Astrocyte of the cerebellum (primary cell): ENCODE measurements around the gene IQCK.

ENCODE experiments used
- DNase-seq: peaks from one replicate; pipeline ENCODE4 v3.0.0-alpha.2; 2011; ENCODE audit warnings: low read depth
- H3K4me3 ChIP-seq: 2 replicates; pipeline ENCODE4 v1.5.1; 2011; ENCODE audit warnings: mild to moderate bottlenecking, low read depth, low read length, moderate library complexity
- in situ Hi-C: cut with HindIII; loops from 2 replicates; pipeline ENCODE4 v1.10.0; 2017; ENCODE audit warnings: low sequenced_read_pairs
- TF ChIP-seq, protein P1 (sequence below): IDR thresholded peaks from 2 replicates; pipeline ENCODE4 v1.5.1; 2012; ENCODE audit warnings: low read length, low read depth, moderate library complexity, mild to moderate bottlenecking; ENCODE audit errors: missing control alignments

The IQCK gene

DNA sequence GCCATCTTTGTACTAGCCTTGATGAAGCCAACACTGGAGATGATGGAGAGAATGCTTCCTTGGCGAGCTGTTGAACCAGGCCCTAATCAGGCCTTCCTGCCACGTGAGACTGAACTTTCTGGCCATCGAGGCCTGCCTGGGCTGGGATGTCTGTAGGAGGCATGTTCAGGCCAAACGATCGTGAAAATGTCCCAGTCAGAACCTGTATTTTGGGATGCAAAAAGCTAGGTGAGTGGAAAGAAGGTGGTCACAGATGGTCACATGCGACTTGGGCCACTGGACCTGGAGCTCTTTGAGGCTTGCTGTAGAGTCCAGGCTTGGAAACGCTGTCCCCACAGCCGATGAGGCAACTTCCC is 12.9 kb upstream of the IQCK start:
- no peak overlapping the region for H3K4me3 ChIP-seq
- TF ChIP-seq, protein P1, sequence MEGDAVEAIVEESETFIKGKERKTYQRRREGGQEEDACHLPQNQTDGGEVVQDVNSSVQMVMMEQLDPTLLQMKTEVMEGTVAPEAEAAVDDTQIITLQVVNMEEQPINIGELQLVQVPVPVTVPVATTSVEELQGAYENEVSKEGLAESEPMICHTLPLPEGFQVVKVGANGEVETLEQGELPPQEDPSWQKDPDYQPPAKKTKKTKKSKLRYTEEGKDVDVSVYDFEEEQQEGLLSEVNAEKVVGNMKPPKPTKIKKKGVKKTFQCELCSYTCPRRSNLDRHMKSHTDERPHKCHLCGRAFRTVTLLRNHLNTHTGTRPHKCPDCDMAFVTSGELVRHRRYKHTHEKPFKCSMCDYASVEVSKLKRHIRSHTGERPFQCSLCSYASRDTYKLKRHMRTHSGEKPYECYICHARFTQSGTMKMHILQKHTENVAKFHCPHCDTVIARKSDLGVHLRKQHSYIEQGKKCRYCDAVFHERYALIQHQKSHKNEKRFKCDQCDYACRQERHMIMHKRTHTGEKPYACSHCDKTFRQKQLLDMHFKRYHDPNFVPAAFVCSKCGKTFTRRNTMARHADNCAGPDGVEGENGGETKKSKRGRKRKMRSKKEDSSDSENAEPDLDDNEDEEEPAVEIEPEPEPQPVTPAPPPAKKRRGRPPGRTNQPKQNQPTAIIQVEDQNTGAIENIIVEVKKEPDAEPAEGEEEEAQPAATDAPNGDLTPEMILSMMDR = no peak
- DNase-seq = no peak
- in situ Hi-C loops = no loop called here

DNA sequence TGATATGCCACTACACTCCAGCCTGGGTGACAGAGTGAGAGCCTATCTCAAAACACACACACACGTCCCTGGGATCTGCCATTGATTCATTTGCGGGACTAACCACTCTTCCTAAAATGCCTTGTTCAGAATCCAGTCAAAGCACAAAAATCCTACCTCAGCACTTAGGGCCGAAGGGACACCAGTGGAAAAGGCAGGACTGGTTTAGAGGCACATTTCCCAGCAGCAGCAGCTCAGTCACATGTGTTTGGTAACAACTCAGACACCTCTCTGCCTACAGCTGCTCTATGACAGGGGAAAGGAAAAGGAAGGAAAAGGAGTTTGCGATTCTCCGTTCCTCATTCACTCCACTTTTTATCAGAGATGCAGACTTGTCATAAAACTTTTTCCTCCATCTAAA is 12.2 kb upstream of the IQCK start:
- no peak overlapping the region for H3K4me3 ChIP-seq
- TF ChIP-seq, protein P1 = no peak
- in situ Hi-C loops = no loop called here
- no peak for DNase-seq

DNA sequence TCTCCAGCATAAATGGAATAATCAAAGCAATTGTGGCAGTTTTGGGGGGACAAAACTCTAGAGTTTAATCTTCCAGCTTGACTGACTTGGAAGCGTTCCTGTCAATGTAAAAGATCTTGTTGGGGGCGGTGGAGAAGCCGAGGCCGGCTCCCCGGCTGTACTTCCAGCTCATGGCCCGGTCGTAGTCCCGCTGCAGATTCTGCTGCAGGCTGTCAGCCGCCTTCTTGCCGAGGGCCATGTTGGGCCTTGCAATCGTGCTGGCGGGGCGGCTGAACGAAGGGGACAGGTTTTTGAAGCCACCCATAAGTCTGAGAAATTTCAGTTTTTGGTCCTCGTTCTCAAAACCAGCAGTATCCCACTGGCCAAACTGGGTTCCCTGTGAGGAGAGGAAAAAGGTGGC is 11.2 kb upstream of the IQCK start:
- DNase-seq = no peak
- H3K4me3 ChIP-seq = no peak overlapping the region
- in situ Hi-C loops = no loop called here
- TF ChIP-seq, protein P1 = no peak

DNA sequence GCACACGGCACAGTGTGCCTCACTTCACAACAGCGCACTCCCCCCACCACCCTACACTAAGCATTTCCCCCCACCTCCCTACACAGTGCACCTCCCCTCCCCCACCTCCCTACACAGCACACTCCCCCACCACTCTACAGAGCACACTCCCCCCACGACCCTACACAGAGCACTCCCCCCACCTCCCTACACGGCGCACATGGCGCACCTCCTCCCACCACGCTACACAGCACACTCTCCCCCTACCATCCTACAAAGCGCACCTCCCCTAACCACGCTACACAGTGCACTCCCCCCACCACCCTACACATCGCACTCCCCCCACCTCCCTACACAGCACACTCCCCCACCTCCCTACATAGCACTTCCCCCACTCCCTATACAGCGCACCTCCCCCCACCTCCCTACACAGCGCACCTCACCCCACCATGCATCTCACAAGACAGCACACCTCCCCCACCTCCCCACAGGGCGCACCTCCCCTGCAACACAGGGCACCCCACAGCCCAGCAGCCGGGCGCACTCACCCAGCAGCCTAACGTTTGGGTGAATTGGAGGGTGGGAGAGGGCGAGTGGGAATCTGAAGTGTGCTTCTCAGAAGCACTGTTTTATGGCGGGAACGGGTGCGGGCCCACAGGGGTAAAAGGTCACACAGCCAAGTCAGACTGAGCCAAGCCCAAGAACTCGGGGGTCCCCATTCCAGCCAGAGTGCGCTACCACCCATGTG is 10.3 kb upstream of the IQCK start:
- H3K4me3 ChIP-seq = no peak overlapping the region
- TF ChIP-seq, protein P1 = no peak
- DNase-seq = no peak
- in situ Hi-C loops = no loop called here

DNA sequence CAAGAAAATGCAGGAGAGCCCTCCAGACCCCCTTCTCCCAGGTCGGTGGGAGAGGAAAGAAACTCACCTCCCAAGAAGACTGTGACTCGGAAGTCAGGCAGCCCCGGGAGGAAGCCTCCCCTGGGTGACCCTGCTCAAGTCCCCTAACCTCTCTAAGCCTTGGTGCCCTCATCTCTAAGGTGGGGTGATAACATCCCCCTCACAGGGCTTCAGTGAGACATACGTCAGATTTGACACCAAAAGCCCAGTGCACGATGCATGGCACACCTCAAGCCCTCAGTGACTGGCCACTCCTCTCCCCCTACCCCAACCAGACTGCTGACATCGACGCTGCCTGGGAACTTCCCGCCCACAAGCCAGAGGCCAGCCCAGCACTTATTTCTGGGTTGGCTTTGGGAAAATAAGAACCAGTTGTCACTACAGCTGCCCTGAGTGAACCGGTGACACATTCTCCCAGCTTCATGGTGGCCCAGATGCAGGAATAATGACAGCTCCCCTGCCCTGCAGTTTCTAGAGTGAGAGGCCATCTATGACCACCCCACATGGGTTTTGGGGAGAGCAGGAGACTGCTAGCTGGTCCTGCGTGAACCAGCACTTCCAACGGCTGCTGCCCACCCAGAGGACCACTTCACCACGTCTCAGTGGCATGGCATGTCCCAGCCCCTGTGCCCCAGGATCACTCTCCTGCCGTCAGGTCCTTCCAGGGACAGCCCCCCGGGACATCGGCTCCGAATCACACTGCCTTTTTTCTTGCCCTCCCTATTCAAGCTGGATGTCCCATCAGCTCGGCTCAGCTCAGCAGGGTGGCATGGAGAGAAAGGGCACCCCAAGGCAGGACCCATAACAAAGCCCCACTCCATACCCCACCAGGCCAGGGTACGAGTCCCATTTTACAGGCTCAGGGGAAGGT is 9.5 kb upstream of the IQCK start:
- no peak overlapping the region for H3K4me3 ChIP-seq
- no peak for DNase-seq
- in situ Hi-C loops = no loop called here
- TF ChIP-seq, protein P1 = no peak

DNA sequence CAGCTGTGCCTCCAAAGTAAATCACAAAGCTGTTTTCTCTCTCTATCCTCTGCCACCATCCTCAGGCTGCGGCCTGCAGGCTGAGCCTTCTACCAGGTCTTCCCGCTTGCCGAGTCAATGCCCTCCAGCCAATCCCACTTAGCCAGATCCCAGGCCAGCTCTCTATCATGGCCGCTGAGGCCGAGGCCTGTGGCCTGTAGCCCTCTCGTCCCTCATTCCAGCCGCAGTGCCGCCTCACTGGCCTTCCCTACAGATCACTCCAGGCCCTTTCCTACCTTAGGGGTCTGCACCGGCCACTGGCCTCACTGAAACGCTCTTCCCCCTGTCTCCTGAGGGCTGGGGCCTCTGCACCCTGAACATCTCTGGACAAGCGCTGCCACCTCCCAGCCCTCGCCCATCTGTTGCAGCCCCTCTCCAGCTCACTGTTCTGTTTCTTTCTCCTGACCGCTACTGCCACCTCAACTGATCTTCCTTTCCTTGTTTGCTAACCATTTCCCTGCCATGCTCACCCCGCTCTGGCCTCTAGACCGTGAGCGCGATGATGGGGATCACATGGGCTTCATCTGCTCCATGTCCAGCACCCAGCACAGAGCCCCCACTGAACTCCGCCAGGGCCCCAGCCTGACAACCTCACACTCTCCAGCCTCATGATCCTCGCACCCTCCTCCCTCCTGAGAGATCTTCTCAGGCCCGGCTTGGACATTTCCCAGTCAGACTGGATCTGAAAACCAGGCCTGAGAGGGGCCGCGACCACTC is 8.5 kb upstream of the IQCK start:
- in situ Hi-C loops = no loop called here
- DNase-seq = no peak
- TF ChIP-seq, protein P1 = no peak
- H3K4me3 ChIP-seq = no peak overlapping the region
